IMR-90 (cell line): Measurements from ENCODE around the gene ZNF469. TPM values are rescaled to one million over a fixed set of nuclear protein-coding genes. Genes with fewer than 3 reads are reported as not detected.

Source experiments
- ATAC-seq: fragments of 200-7000 bp; cut with Tn5 transposase; 2 replicates; pipeline ENCODE4 v1.9.1; 2020; ENCODE audit warnings: low read depth, mild to moderate bottlenecking, moderate library complexity
- BruUV-seq: library from RNA; stranded (reverse); fragments of 400-500 nt; replicated peaks from 2 replicates; lab custom pipeline; 2021; lab: Mats Ljungman, UMichigan
- CTCF ChIA-PET: fragments of 300-600 bp; formaldehyde crosslinking; extraction: SDS; loops from one replicate; lab custom pipeline; 2021; ENCODE audit warnings: antibody characterized with exemption; lab: Yijun Ruan, JAX
- POLR2A ChIA-PET: fragments of 300-600 bp; sonication (Branson Sonifier 250); formaldehyde crosslinking; loops from one replicate; lab custom pipeline; 2022; ENCODE audit warnings: antibody characterized with exemption; ENCODE audit not compliant: unreplicated experiment; lab: Charles Lee
- DNase-seq: peaks from one replicate; pipeline ENCODE4 v3.0.0; 2013
- H2AFZ ChIP-seq: replicated peaks from 2 replicates; pipeline ENCODE3; 2013; ENCODE audit warnings: low read length, mild to moderate bottlenecking; ENCODE audit not compliant: poor library complexity
- H2AK5ac ChIP-seq: 2 replicates; pipeline ENCODE4 v1.6.1; 2013; ENCODE audit warnings: low read depth, low read length, inconsistent platforms
- H2AK9ac ChIP-seq: replicated peaks from 2 replicates; pipeline ENCODE3; 2013; ENCODE audit warnings: mild to moderate bottlenecking, low read depth, low read length, moderate library complexity; ENCODE audit not compliant: poor library complexity
- H2BK120ac ChIP-seq: 2 replicates; pipeline ENCODE4 v1.6.1; 2013; ENCODE audit warnings: low read depth, low read length, inconsistent platforms
- H2BK15ac ChIP-seq: 3 replicates; pipeline ENCODE4 v1.6.1; 2013; ENCODE audit warnings: low read depth, low read length, inconsistent platforms
- H2BK20ac ChIP-seq: 2 replicates; pipeline ENCODE4 v1.6.1; 2013; ENCODE audit warnings: low read depth, mild to moderate bottlenecking, inconsistent platforms, low read length, moderate library complexity
- H2BK5ac ChIP-seq: 2 replicates; pipeline ENCODE4 v1.6.1; 2013; ENCODE audit warnings: mild to moderate bottlenecking, low read depth, low read length, inconsistent platforms; ENCODE audit not compliant: poor library complexity, severe bottlenecking
- H3K14ac ChIP-seq: replicated peaks from 2 replicates; pipeline ENCODE4 v1.6.1; 2013; ENCODE audit warnings: low read depth, low read length, inconsistent platforms
- H3K18ac ChIP-seq: 2 replicates; pipeline ENCODE4 v1.6.1; 2013; ENCODE audit warnings: low read depth, low read length, control low read depth
- H3K23ac ChIP-seq: 2 replicates; pipeline ENCODE4 v1.6.1; 2013; ENCODE audit warnings: low read depth, low read length, inconsistent platforms
- H3K27ac ChIP-seq: 2 replicates; pipeline ENCODE4 v1.5.1; 2013; ENCODE audit warnings: mild to moderate bottlenecking, control low read depth, low read length; ENCODE audit not compliant: insufficient read depth
- H3K27me3 ChIP-seq: 2 replicates; pipeline ENCODE4 v1.6.1; 2013; ENCODE audit warnings: low read length; ENCODE audit not compliant: control insufficient read depth, insufficient read depth
- H3K36me3 ChIP-seq: 2 replicates; pipeline ENCODE4 v1.6.1; 2013; ENCODE audit warnings: low read length, mixed read lengths; ENCODE audit not compliant: control insufficient read depth, insufficient read depth
- H3K4ac ChIP-seq: 2 replicates; pipeline ENCODE4 v1.6.1; 2013; ENCODE audit warnings: low read depth, low read length, inconsistent platforms
- H3K4me1 ChIP-seq: 2 replicates; pipeline ENCODE4 v1.6.1; 2013; ENCODE audit warnings: low read length, mixed read lengths; ENCODE audit not compliant: control insufficient read depth, insufficient read depth
- H3K4me2 ChIP-seq: 2 replicates; pipeline ENCODE4 v1.6.1; 2013; ENCODE audit warnings: low read depth, mild to moderate bottlenecking, control low read depth, low read length, moderate library complexity
- H3K4me3 ChIP-seq: 2 replicates; pipeline ENCODE4 v1.5.1; 2013; ENCODE audit warnings: low read depth, mild to moderate bottlenecking, control low read depth, low read length, moderate library complexity; ENCODE audit not compliant: insufficient read depth
- H3K56ac ChIP-seq: 2 replicates; pipeline ENCODE4 v1.6.1; 2013; ENCODE audit warnings: low read length, inconsistent platforms; ENCODE audit not compliant: insufficient read depth; ENCODE audit errors: extremely low read depth
- H3K79me1 ChIP-seq, 2 experiments: 2 replicates each; pipeline ENCODE4 v1.6.1; 2013; ENCODE audit warnings: low read length in 2 of 2, inconsistent platforms in 1 of 2, low read depth in 1 of 2
- H3K9ac ChIP-seq: 2 replicates; pipeline ENCODE4 v1.6.1; 2013; ENCODE audit warnings: low read depth, low read length, control low read depth
- H3K9me1 ChIP-seq: 2 replicates; pipeline ENCODE4 v1.6.1; 2013; ENCODE audit warnings: low read length, inconsistent platforms; ENCODE audit not compliant: insufficient read depth
- H3K9me3 ChIP-seq: 2 replicates; pipeline ENCODE4 v1.6.1; 2013; ENCODE audit warnings: low read length; ENCODE audit not compliant: control insufficient read depth, insufficient read depth
- H4K20me1 ChIP-seq: 2 replicates; pipeline ENCODE4 v1.6.1; 2013; ENCODE audit warnings: low read length, inconsistent platforms; ENCODE audit not compliant: insufficient read depth
- H4K5ac ChIP-seq: 2 replicates; pipeline ENCODE4 v1.6.1; 2013; ENCODE audit warnings: mild to moderate bottlenecking, low read depth, low read length, control low read depth
- H4K8ac ChIP-seq, 2 experiments: 2 replicates each; pipeline ENCODE4 v1.6.1; 2013; ENCODE audit warnings: low read depth in 2 of 2, low read length in 2 of 2, control low read depth in 1 of 2, inconsistent platforms in 1 of 2
- H4K91ac ChIP-seq: 2 replicates; pipeline ENCODE4 v1.6.1; 2013; ENCODE audit warnings: low read depth, low read length, inconsistent platforms; ENCODE audit not compliant: insufficient read depth
- BHLHE40 ChIP-seq: fragments of 150-350 bp; IDR thresholded peaks from 2 replicates; pipeline ENCODE4 v1.6.1; 2016; ENCODE audit warnings: mild to moderate bottlenecking, low read depth, low read length
- CEBPB ChIP-seq: IDR thresholded peaks from 2 replicates; pipeline ENCODE4 v1.6.1; 2012; ENCODE audit warnings: low read depth, low read length, improper control_type of control experiment
- CHD1 ChIP-seq: IDR thresholded peaks from 2 replicates; pipeline ENCODE4 v1.6.1; 2012; ENCODE audit warnings: low read depth, low read length, improper control_type of control experiment
- FOS ChIP-seq: fragments of 150-350 bp; IDR thresholded peaks from 2 replicates; pipeline ENCODE4 v1.6.1; 2016; ENCODE audit warnings: low read depth, low read length
- MAFK ChIP-seq: IDR thresholded peaks from 2 replicates; pipeline ENCODE4 v1.6.1; 2012; ENCODE audit warnings: low read depth, low read length, improper control_type of control experiment
- MXI1 ChIP-seq: IDR thresholded peaks from 2 replicates; pipeline ENCODE4 v1.6.1; 2012; ENCODE audit warnings: low read depth, mild to moderate bottlenecking, low read length, moderate library complexity, borderline replicate concordance
- NFE2L2 ChIP-seq: fragments of 150-350 bp; IDR thresholded peaks from 2 replicates; pipeline ENCODE4 v1.6.1; 2016; ENCODE audit warnings: low read depth, mild to moderate bottlenecking, low read length
- POLR2A ChIP-seq: IDR thresholded peaks from 2 replicates; pipeline ENCODE4 v1.6.1; 2012; ENCODE audit warnings: mild to moderate bottlenecking, low read depth, low read length
- RFX5 ChIP-seq: IDR thresholded peaks from 2 replicates; pipeline ENCODE4 v1.8.0; 2012; ENCODE audit warnings: low read depth, mild to moderate bottlenecking, low read length, moderate library complexity
- SMC3 ChIP-seq: fragments of 150-350 bp; IDR thresholded peaks from 2 replicates; pipeline ENCODE4 v1.6.1; 2016; ENCODE audit warnings: low read depth, mild to moderate bottlenecking, antibody characterized with exemption, low read length, moderate library complexity
- WGBS, 2 experiments: methylation state at CpG; one replicate each; pipeline versions ENCODE4 v1.1.5 to v1.1.7; 2013; ENCODE audit warnings: missing lambda C conversion rate in 2 of 2; ENCODE audit not compliant: insufficient read length in 1 of 2; ENCODE audit errors: extremely low coverage in 2 of 2; 5-methylcytosine and 5-hydroxymethylcytosine counted together
- dilution Hi-C: fragments of 300-500 bp; cut with HindIII; formaldehyde crosslinking; loops from one replicate; pipeline ENCODE4 v1.14.3; 2018; ENCODE audit warnings: low sequenced_read_pairs; ENCODE audit not compliant: unreplicated experiment
- in situ Hi-C: fragments of 300-500 bp; cut with MboI; formaldehyde crosslinking; loops from 3 replicates; pipeline ENCODE4 v1.14.3; 2019; ENCODE audit warnings: low sequenced_read_pairs, inconsistent platforms, mixed read lengths
- intact Hi-C: fragments of 100-400 bp; cut with micrococcal nuclease; formaldehyde crosslinking; loops from 2 replicates; pipeline ENCODE4 v1.10.0; 2022
- polyA plus RNA-seq, 3 experiments: library from polyadenylated mRNA; depleted of rRNA; stranded (reverse); fragments of >200 nt; gene quantifications; 2 replicates each; pipeline ENCODE4 v1.2.3, GENCODE V29; 2012; ENCODE audit warnings: low replicate concordance in 1 of 3
- total RNA-seq: library from RNA; depleted of rRNA; stranded (reverse); fragments of >200 nt; gene quantifications from 2 replicates; pipeline ENCODE4 v1.2.3, GENCODE V29; 2012
- TF ChIP-seq, protein P1 (sequence below): fragments of 150-350 bp; IDR thresholded peaks from 2 replicates; pipeline ENCODE4 v1.6.1; 2017; ENCODE audit warnings: mild to moderate bottlenecking, antibody characterized with exemption, low read length, low read depth
- TF ChIP-seq, protein P2 (sequence below): fragments of 150-350 bp; IDR thresholded peaks from 2 replicates; pipeline ENCODE4 v1.6.1; 2016; ENCODE audit warnings: low read depth, mild to moderate bottlenecking, low read length, moderate library complexity, borderline replicate concordance
- TF ChIP-seq, protein P3 (sequence below): conservative IDR thresholded peaks from 2 replicates; pipeline ENCODE4 v1.5.1; 2012; ENCODE audit warnings: mild to moderate bottlenecking, low read depth, low read length, improper control_type of control experiment

ZNF469 gene
- total and polyA plus RNA-seq, 2 of the 4 experiments (the other 2 are of a cell fraction), result 1.1 to 13.3 TPM

DNA sequence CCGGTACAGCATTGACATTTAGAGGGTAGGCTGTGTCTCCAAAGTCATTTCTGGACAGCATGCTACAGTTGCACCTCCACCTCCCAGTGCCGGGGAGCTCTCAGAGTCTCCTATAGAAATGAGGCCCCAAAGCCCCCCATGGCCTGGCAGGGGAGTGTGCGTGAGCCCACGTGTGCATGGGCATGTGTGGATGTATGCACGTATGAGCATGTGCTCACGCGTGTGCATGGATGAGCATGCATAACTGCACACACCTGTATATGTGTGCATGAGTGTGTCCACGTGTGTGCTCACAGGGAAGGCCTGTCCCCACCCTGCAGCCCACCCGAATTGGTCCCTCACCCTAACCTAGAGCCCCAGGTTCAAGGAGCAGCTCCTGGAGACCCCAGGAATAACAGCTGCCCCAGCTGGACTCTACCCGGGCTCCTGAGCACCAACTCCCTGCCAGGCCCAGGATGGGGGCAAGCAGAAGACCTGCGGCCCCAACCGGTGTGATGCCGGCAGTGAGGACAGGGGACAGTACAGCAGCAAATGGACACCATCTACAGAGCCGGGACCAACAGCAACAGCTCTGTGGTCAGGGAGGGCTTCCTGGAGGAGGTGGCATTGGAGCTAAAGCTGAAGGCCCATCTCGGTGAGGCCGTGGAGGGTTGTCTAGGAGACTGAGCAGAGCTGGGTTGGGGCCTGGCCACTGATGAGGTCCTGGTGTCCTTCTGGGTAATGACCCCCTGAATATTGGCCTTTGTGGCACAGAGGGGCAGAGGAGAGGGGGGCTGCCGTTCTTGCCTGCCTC is 35.1 kb downstream of the ZNF469 start (continued):
- no peak for TF ChIP-seq CEBPB

DNA sequence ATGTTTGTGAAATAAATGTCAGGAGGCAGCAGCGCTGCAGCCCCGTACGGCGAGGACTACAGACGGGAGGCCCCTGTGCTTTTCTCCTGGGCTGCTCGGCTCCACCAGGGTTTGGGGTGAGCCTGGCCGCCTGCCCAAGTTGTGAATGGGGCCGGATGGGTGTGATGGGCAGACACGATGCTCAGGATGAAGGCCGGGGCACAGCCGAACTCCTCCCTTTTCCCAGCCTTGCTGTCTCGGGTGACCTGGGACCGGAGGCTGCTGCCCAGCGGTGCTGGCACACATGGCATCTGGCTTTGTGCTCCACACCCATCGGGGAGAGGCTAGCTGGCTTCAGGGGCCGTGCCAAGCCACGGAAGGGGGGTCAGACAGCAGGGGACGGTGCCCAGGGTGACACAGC is 36.1 kb downstream of the ZNF469 start:
- Histone ChIP-seq H3K18ac (no peak overlapping the region), H3K9me3 (no peaks in the 10 kb centered on the region), H4K20me1 (peaks cover 100% of the 10 kb centered on the region), H3K4ac (no peak overlapping the region), H3K36me3 (peaks cover 58% of the 10 kb centered on the region), H3K4me3 (no peak overlapping the region), H3K9me1 (peaks cover 23% of the 10 kb centered on the region), H2BK5ac (no peak overlapping the region), H3K27ac (no peak overlapping the region), H3K27me3 (no peaks in the 10 kb centered on the region), H2BK120ac (no peak overlapping the region), H2AK5ac (no peak overlapping the region), H4K5ac (no peak overlapping the region), H3K79me1 (peaks cover 26 to 95% of the 10 kb centered on the region in 2 experiments), H2BK20ac (no peak overlapping the region), H3K4me2 (no peak overlapping the region), H3K9ac (no peak overlapping the region), H3K56ac (no peak overlapping the region), H4K91ac (no peak overlapping the region), H2AK9ac (no peak overlapping the region), H3K23ac (no peak overlapping the region), H4K8ac (no peak overlapping the region), H3K14ac (no peak overlapping the region), H2BK15ac (no peak overlapping the region), H3K4me1 (no peaks in the 10 kb centered on the region; the same call in none of the 2 replicates), H2AFZ (no peak overlapping the region)
- BruUV-seq, result no TSS peak
- no peak for ATAC-seq
- in situ Hi-C loops (no loop called here), dilution Hi-C loops (no loop called here), intact Hi-C loops (no loop called here)
- CTCF ChIA-PET, result no interaction called here
- DNase-seq, result no peak
- POLR2A ChIA-PET, result no interaction called here
- WGBS, 2 experiments, result 100% methylated on average over 1 of the region's 18 CpGs; no CpG with 5 or more reads in 1 of the 2 experiments
- TF ChIP-seq SMC3 (no peak), POLR2A (no peak), RFX5 (no peak), FOS (no peak), BHLHE40 (no peak), MAFK (no peak), MXI1 (no peak), CEBPB (no peak), NFE2L2 (no peak), CHD1 (no peak)
- TF ChIP-seq, protein P1, sequence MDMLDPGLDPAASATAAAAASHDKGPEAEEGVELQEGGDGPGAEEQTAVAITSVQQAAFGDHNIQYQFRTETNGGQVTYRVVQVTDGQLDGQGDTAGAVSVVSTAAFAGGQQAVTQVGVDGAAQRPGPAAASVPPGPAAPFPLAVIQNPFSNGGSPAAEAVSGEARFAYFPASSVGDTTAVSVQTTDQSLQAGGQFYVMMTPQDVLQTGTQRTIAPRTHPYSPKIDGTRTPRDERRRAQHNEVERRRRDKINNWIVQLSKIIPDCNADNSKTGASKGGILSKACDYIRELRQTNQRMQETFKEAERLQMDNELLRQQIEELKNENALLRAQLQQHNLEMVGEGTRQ, result no peak
- TF ChIP-seq, protein P2, sequence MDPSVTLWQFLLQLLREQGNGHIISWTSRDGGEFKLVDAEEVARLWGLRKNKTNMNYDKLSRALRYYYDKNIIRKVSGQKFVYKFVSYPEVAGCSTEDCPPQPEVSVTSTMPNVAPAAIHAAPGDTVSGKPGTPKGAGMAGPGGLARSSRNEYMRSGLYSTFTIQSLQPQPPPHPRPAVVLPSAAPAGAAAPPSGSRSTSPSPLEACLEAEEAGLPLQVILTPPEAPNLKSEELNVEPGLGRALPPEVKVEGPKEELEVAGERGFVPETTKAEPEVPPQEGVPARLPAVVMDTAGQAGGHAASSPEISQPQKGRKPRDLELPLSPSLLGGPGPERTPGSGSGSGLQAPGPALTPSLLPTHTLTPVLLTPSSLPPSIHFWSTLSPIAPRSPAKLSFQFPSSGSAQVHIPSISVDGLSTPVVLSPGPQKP, result no peak
- TF ChIP-seq, protein P3, sequence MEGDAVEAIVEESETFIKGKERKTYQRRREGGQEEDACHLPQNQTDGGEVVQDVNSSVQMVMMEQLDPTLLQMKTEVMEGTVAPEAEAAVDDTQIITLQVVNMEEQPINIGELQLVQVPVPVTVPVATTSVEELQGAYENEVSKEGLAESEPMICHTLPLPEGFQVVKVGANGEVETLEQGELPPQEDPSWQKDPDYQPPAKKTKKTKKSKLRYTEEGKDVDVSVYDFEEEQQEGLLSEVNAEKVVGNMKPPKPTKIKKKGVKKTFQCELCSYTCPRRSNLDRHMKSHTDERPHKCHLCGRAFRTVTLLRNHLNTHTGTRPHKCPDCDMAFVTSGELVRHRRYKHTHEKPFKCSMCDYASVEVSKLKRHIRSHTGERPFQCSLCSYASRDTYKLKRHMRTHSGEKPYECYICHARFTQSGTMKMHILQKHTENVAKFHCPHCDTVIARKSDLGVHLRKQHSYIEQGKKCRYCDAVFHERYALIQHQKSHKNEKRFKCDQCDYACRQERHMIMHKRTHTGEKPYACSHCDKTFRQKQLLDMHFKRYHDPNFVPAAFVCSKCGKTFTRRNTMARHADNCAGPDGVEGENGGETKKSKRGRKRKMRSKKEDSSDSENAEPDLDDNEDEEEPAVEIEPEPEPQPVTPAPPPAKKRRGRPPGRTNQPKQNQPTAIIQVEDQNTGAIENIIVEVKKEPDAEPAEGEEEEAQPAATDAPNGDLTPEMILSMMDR, result no peak
